ENCODE measurements around the gene MAU2.
"Not testable (repeated sequence)": the region's sequence is repeated elsewhere in the genome, so short reads cannot be mapped to it uniquely, and the experiment has no call there.

- TF ChIP-seq CTCF (conservative IDR thresholded peaks at IDR 0.05); ZFX (IDR thresholded peaks at IDR 0.05): not testable (repeated sequence)
Observed at GRCh38 chr19:19394333-19394732, 73.7 kb downstream of the MAU2 start.

All from C4-2B (cell line).